RWPE1 (cell line): ENCODE results near the gene H1-8.

Experiments
- CTCF ChIA-PET: fragments of 350-600 bp; sonication (Branson Sonifier 250); formaldehyde crosslinking; extraction: SDS; loops from one replicate; lab custom pipeline; 2021; lab: Yijun Ruan, JAX
- POLR2A ChIA-PET: fragments of 400-600 bp; formaldehyde crosslinking; extraction: SDS; loops from one replicate; lab custom pipeline; 2020; ENCODE audit warnings: antibody characterized with exemption; ENCODE audit not compliant: low non-redundant PET; lab: Yijun Ruan, JAX
- DNase-seq: peaks from one replicate; pipeline ENCODE4 v3.0.0; 2012; ENCODE audit warnings: low spot score
- H3K27ac ChIP-seq: fragments of 450-650 bp; 2 replicates; pipeline ENCODE4 v1.5.1; 2017
- CTCF ChIP-seq: fragments of 450-650 bp; conservative IDR thresholded peaks from 2 replicates; pipeline ENCODE4 v1.5.1; 2017; ENCODE audit warnings: low read depth, mild to moderate bottlenecking

Gene H1-8

GRCh38 chr3:129517516-129517915 is 25.5 kb upstream of the H1-8 start:
- no peak overlapping the region for H3K27ac ChIP-seq
- TF ChIP-seq CTCF, result no peak
- ChIA-PET POLR2A (no interaction called here), CTCF (interaction anchor here (0.6 kb wide), 1 partner anchor 88 kb away, joined by 3 read pairs; no protein-coding TSS in a partner anchor)
- DNase-seq, result no peak

- H3K27ac ChIP-seq, result no peak overlapping the region
- TF ChIP-seq CTCF, result no peak
- DNase-seq, result no peak
- CTCF ChIA-PET, result interaction anchor here (0.6 kb wide), 2 partner anchors 56 to 88 kb away, joined by 3 read pairs; no protein-coding TSS in a partner anchor
- POLR2A ChIA-PET, result no interaction called here
Observed at GRCh38 chr3:129518038-129518561, 24.9 kb upstream of the H1-8 start.

- no peak for DNase-seq
- POLR2A ChIA-PET, result no interaction called here
- TF ChIP-seq CTCF, result no peak
- no peak overlapping the region for H3K27ac ChIP-seq
- CTCF ChIA-PET, result interaction anchor here (0.6 kb wide), 1 partner anchor 56 kb away, joined by 3 read pairs; no protein-coding TSS in a partner anchor
Observed at GRCh38 chr3:129518581-129518980, 24.4 kb upstream of the H1-8 start.

GRCh38 chr3:129519449-129519848 is 23.5 kb upstream of the H1-8 start:
- ChIA-PET POLR2A (no interaction called here), CTCF (no interaction called here)
- no peak for TF ChIP-seq CTCF
- no peak for DNase-seq
- no peak overlapping the region for H3K27ac ChIP-seq

GRCh38 chr3:129519896-129520715 is 22.9 kb upstream of the H1-8 start:
- no peak overlapping the region for H3K27ac ChIP-seq
- ChIA-PET CTCF (no interaction called here), POLR2A (no interaction called here)
- DNase-seq, result no peak
- no peak for TF ChIP-seq CTCF

GRCh38 chr3:129520960-129521359 is 22.0 kb upstream of the H1-8 start:
- POLR2A ChIA-PET, result no interaction called here
- DNase-seq, result no peak
- CTCF ChIA-PET, result no interaction called here
- TF ChIP-seq CTCF, result no peak
- H3K27ac ChIP-seq, result no peak overlapping the region
